Activated CD4-positive, CD25-positive, alpha-beta regulatory T cell treated with anti-CD3 and anti-CD28 coated beads, Interleukin-2, amount 50 U/mL, for 72 hours (primary cell): ENCODE results near the gene SNTA1.
"Not testable (repeated sequence)": the region's sequence is repeated elsewhere in the genome, so short reads cannot be mapped to it uniquely, and the experiment has no call there.

Experiments used
- DNase-seq: peaks from one replicate; pipeline ENCODE4 v3.0.0; 2021

The SNTA1 gene

GRCh38 chr20:33443512-33444239 is at the start of gene SNTA1:
TSS of gene SNTA1 (minus strand) at chr20:33443763. CDS start at chr20:33443620, 143 bp downstream.
- DNase-seq, result peak; percentile 88

GRCh38 chr20:33490934-33491656 is 47.5 kb upstream of the SNTA1 start:
- DNase-seq, result no peak

GRCh38 chr20:33490023-33490933 is 46.7 kb upstream of the SNTA1 start, which contains the start of gene CBFA2T2:
TSS of gene CBFA2T2 (plus strand) at chr20:33490096. CDS start at chr20:33490268, 172 bp downstream.
- DNase-seq, result no peak

DNA sequence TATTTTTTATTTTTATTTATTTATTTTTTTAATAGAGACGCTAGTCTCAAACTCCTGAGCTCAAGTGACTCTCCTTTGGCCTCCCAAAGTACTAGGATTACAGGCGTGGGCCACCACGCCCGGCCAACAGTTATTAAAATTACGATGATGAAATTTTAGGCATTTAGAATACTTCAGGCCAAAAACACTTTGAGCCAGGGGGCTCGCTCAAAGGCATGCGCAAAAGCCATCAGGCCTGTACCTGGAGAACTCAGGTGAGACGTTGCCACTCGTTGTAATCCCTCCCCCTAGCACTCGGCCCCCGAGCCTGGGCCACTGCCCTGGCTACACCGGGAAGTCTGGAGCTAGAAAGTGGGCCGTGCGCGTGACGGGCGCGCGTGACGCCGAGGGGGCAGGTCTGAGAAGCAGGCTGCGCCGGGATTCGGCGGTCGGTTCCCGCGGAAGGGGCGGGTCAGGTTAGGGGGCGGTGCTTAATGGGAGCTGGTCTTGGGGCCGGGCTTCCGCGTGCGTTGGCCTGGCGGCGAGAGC is 46.0 kb upstream of the SNTA1 start:
- peak; percentile 99 for DNase-seq

DNA sequence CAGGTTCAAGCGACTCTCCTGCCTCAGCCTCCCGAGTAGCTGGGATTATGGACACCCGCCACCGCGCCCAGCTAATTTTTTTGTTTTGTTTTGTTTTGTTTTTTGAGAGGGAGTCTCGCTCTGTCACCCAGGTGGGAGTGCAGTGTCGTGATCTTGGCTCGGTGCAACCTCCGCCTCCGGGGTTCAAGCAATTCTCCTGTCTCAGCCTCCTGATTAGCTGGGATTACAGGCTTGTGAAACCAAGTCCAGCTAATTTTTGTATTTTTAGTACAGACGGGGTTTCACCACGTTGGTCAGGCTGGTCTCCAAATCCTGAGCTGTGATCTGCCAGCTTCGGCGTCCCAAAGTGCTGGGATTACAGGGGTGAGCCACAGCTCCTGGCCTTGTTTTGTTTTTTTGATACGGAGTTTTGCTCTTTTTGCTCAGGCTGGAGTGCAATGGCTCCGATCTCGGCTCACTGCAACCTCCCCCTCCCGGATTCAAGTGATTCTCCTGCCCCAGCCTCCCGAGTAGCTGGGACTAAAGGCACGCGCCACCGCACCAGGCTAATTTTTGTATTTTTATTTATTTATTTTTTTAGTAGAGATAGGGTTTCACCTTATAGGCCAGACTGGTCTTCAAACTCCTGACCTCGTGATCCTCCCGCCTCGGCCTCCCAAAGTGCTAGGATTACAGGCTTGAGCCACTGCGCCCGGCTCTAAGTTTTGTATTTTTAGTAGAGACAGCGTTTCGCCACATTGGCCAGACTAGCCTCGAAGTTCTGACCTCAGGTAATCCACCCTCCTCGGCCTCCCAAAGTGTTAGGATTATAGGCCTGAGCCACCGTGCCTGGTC is 45.3 kb upstream of the SNTA1 start:
- not testable (repeated sequence) for DNase-seq

GRCh38 chr20:33488201-33488600 is 44.6 kb upstream of the SNTA1 start:
- no peak for DNase-seq

DNA sequence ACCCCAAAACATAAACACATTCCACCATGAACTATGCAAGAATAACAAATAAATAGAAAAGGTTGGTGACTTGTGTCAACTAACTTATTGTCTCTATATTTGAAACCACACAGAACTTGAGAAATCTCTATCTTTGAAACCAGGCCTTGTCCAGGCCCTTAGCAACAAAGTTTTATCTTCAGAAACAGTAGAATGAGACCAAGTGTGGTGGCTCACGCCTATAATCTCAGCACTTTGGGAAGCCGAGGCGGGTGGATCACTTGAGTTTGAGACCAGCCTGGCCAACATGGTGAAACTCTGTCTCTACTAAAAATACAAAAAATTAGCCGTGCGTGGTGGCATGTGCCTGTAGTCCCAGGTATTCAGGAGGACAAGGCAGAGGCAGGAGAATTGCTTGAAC is 39.6 kb upstream of the SNTA1 start:
- not testable (repeated sequence) for DNase-seq

- DNase-seq, result no peak
Observed at GRCh38 chr20:33482581-33482980, 39.0 kb upstream of the SNTA1 start.

GRCh38 chr20:33481431-33481941 is 37.9 kb upstream of the SNTA1 start:
- DNase-seq, result no peak

- no peak for DNase-seq
Observed at GRCh38 chr20:33480048-33480447, 36.5 kb upstream of the SNTA1 start.

- DNase-seq, result no peak
Observed at GRCh38 chr20:33477386-33478234, 34.0 kb upstream of the SNTA1 start.

- no peak for DNase-seq
Observed at GRCh38 chr20:33475381-33476152, 32.0 kb upstream of the SNTA1 start.

- no peak for DNase-seq
Observed at GRCh38 chr20:33474963-33475362, 31.4 kb upstream of the SNTA1 start.

DNA sequence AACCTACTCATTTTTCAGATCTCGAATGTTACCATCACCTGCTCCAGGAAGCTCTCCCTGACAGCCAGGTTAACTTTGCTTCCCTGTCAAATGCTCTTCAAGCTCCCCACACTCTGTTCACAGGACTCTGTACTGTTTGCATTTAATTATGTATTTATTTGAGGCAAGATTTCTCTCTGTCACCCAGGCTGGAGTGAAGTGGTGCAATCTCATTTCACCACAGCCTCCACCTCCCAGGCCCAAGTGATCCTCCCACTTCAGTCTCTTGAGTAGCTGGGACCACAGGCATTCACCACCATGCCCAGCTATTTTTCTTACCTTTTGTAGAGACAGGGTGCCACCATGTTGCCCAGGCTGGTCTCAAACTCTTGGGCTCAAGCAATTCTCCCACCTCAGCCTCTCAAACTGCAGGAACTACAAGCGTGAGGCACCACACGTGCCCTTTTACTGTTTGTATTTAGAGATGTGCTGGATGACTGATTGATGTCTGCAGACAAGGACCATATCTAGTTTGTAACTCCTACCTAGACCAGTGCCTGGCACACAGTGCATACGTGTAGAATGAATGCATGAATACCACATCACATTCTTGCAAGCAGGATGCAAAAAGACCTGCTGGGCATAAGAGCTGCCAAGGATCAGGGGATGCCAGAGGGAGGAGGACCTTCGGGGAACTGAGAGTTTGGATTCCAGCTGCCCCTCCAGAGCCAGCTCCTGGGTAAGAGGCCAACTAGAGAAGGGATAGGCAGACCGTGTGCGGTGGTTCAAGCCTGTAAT is 30.7 kb upstream of the SNTA1 start:
- DNase-seq, result no peak

GRCh38 chr20:33472868-33473435 is 29.4 kb upstream of the SNTA1 start:
- no peak for DNase-seq

DNA sequence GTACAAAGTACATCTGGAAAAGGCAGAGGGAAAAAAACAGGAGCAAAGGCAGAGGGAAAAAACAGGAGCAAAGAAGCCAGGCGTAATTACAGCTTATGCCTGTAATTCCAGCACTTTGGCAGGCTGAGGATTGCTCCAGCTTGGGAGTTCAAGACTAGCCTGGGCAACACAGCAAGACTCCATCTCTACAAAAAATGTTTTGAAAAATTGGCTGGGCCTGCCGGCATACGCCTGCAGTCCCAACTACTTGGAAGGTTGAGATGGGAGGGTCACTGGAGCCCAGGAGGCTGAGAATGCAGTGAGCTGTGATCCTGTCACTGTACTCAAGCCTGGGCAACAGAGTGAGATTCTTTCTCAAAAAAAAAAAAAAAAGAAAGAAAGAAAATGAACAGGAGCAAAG is 27.3 kb upstream of the SNTA1 start:
- DNase-seq, result no peak

- DNase-seq, result no peak
Observed at GRCh38 chr20:33470457-33470856, 26.9 kb upstream of the SNTA1 start.

DNA sequence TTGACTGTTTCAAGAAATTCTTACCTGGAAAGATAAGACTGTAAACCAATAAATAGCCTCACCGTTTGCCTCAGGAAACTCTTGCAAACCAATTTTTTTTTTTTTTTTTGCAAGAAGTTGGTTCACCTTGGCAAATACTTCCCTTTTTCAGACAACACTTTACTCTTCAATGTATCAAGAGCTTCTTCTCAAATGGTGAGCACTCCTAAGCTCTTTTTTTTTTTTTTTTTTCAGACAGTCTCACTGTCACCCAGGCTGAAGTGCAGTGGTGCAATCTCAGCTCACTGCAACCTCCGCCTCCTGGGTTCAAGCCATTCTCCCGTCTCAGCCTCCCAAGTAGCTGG is 22.7 kb upstream of the SNTA1 start:
- no peak for DNase-seq
